ENCODE results near the gene PCDHGA8.
"Not testable (repeated sequence)": the region's sequence is repeated elsewhere in the genome, so short reads cannot be mapped to it uniquely, and the experiment has no call there.

The PCDHGA8 gene

DNA sequence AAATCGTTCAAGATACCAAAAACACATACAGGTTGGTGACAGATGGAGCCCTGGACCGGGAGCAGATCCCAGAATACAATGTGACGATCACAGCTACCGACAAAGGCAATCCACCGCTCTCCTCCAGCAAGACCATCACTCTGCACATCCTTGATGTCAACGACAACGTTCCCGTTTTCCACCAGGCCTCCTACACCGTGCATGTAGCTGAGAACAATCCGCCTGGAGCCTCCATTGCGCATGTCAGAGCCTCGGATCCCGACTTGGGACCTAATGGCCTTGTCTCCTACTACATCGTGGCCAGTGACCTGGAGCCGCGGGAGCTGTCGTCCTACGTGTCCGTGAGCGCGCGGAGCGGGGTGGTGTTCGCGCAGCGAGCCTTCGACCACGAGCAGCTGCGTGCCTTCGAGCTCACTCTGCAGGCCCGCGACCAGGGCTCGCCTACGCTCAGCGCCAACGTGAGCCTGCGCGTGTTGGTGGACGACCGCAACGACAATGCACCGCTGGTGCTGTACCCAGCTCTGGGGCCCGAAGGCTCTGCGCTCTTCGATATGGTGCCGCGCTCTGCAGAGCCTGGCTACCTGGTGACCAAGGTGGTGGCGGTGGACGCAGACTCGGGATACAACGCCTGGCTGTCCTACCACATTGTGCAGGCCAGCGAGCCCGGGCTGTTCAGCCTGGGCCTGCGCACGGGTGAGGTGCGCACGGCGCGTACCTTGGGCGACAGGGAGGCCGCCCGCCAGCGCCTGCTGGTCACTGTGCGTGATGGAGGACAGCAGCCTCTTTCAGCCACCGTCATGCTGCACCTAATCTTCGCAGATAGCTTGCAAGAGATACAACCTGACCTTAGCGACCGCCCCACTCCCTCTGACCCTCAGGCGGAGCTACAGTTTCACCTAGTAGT, 20.6 kb upstream of the PCDHGA8 start:
- no peak for DNase-seq (ENCODE audit: low spot score)

DNA sequence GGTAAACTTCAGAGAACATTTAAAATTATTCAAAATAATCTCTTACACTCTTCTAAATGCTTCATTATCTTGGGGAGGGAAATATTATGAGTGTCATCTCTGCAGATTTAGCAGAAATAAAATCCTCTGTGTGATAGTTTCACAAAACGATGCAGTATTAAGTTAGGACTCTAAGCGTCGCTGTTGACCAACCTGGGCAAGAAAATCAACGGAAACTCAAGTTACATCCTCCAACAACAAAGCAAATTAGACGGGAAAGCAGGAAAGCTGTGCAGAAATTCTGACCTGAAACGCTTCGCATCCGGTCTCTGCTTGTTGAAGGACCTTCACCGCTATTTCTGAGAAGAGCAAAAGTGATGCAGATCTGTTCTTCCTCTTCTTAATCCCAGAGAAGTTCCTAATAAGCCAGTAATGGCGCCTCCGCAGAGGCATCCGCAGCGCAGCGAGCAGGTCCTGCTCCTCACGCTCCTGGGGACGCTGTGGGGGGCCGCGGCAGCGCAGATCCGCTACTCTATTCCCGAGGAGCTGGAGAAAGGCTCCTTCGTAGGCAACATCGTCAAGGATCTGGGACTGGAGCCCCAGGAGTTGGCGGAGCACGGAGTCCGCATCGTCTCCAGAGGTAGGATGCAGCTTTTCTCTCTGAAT, 18.6 kb upstream of the PCDHGA8 start, which contains the start of gene PCDHGA6:
PCDHGA6 (plus strand) TSS at position 219 of the 645 bp plus-strand sequence; CDS start at position 412, 193 bp downstream.
- peak; percentile 8 for DNase-seq (ENCODE audit: low spot score)

- no peak for DNase-seq (ENCODE audit: low spot score)
Observed at GRCh38 chr5:141374627-141375026, 17.8 kb upstream of the PCDHGA8 start.

GRCh38 chr5:141375444-141376155, 16.8 kb upstream of the PCDHGA8 start:
- DNase-seq (ENCODE audit: low spot score): not testable (repeated sequence)

DNA sequence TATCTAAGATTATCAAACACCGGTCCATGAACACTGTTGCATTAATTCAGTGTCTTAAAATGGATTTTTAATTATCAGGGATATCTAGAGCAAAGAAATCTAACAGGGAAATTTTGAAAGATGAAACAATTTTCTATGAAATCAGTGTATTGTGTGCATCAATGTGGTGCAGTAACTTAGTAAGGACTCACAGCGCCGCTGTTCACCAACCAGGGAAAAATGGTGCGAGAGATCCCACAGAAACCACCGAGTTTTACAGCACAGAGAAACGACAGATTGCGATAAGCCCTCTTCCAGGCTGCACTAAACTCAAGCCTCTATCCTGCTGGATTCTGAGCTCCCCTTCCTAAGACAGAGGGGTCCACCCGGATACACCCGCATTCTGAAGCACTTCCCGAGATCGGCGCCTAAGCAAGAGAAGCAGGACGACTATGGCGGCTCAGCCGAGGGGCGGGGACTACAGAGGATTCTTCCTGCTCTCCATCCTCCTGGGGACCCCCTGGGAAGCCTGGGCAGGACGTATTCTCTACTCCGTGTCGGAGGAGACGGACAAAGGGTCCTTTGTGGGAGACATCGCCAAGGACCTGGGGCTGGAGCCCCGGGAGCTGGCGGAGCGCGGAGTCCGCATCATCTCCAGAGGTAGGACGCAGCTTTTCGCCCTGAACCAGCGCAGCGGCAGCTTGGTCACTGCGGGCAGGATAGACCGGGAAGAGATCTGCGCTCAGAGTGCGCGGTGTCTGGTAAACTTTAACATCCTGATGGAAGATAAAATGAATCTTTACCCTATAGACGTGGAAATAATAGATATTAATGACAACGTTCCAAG, 9.8 kb upstream of the PCDHGA8 start, which contains the start of gene PCDHGA7:
PCDHGA7 (plus strand) TSS at position 274 of the 826 bp plus-strand sequence; CDS start at position 432, 158 bp downstream.
- no peak for DNase-seq (ENCODE audit: low spot score)

- DNase-seq (ENCODE audit: low spot score): no peak
Observed at GRCh38 chr5:141383345-141383744, 9.1 kb upstream of the PCDHGA8 start.

DNA sequence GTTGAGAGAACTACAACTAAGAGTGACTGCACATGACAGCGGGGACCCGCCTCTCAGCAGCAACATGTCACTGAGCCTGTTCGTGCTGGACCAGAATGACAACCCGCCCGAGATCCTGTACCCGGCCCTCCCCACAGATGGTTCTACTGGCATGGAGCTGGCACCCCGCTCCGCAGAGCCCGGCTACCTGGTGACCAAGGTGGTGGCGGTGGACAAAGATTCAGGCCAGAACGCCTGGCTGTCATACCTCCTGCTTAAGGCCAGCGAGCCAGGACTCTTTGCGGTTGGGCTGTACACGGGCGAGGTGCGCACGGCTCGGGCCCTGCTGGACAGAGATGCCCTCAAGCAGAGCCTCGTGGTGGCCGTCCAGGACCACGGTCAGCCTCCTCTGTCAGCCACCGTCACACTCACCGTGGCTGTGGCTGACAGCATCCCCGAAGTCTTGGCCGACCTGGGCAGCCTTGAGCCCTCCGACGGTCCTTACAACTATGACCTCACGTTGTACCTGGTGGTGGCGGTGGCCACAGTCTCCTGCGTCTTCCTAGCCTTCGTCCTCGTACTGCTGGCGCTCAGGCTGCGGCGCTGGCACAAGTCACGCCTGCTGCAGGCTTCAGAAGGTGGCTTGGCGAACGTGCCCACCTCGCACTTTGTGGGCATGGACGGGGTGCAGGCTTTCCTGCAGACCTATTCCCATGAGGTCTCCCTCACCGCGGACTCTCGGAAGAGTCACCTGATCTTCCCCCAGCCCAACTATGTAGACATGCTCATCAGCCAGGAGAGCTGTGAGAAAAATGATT, 7.8 kb upstream of the PCDHGA8 start:
- DNase-seq (ENCODE audit: low spot score): no peak

DNA sequence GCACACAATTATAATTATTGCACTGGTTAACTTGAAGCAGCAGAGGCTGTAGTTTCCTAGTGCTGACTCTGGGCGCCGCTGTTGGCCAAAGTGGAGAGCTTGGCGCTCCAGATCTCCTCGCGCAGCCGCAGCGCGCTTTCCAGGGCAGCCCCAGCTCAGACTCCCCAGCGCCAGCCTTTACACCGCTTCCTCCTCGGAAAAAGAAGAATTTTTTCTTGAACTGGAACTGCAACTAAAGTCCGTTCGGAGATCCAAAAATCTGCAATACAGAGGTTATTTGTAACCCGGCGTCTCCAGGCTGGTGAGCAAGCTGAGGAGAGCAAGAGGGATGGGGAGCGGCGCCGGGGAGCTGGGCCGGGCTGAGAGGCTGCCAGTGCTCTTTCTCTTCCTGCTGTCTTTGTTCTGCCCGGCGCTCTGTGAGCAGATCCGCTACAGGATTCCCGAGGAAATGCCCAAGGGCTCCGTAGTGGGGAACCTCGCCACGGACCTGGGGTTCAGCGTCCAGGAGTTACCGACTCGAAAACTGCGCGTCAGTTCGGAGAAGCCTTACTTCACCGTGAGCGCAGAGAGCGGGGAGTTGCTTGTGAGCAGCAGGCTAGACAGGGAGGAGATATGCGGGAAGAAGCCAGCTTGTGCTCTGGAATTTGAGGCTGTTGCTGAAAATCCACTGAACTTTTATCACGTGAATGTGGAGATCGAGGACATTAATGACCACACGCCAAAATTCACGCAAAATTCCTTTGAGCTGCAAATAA, 4.7 kb upstream of the PCDHGA8 start, which contains the start of gene PCDHGB4:
PCDHGB4 (plus strand) TSS at position 142 of the 755 bp plus-strand sequence; CDS start at position 329, 187 bp downstream.
- peak; percentile 22 for DNase-seq (ENCODE audit: low spot score)

GRCh38 chr5:141388661-141389060, 3.8 kb upstream of the PCDHGA8 start:
- DNase-seq (ENCODE audit: low spot score): no peak

DNA sequence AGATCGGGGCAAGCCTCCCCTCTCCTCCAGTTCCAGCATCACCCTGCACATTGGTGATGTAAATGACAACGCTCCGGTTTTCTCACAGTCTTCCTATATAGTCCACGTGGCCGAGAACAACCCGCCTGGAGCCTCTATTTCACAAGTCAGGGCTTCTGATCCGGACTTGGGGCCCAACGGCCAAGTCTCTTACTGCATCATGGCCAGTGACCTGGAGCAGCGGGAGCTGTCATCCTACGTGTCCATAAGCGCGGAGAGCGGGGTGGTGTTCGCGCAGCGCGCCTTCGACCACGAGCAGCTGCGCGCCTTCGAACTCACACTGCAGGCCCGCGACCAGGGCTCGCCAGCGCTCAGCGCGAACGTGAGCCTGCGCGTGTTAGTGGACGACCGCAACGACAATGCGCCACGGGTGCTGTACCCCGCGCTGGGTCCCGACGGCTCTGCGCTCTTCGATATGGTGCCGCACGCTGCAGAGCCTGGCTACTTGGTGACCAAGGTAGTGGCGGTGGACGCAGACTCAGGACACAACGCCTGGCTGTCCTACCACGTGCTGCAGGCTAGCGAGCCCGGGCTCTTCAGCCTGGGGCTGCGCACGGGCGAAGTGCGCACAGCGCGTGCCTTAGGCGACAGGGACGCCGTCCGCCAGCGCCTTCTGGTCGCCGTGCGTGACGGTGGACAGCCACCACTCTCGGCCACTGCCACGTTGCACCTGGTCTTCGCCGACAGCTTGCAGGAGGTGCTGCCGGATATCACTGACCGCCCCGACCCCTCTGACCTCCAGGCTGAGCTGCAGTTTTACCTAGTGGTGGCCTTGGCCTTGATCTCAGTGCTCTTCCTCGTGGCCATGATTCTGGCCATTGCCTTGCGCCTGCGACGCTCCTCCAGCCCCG, 3.0 kb upstream of the PCDHGA8 start:
- DNase-seq (ENCODE audit: low spot score): no peak

- DNase-seq (ENCODE audit: low spot score): no peak
Observed at GRCh38 chr5:141393267-141393666, 834 bp downstream of the PCDHGA8 start.

GRCh38 chr5:141394401-141395187, 2.2 kb downstream of the PCDHGA8 start:
- not testable (repeated sequence) for DNase-seq (ENCODE audit: low spot score)

DNA sequence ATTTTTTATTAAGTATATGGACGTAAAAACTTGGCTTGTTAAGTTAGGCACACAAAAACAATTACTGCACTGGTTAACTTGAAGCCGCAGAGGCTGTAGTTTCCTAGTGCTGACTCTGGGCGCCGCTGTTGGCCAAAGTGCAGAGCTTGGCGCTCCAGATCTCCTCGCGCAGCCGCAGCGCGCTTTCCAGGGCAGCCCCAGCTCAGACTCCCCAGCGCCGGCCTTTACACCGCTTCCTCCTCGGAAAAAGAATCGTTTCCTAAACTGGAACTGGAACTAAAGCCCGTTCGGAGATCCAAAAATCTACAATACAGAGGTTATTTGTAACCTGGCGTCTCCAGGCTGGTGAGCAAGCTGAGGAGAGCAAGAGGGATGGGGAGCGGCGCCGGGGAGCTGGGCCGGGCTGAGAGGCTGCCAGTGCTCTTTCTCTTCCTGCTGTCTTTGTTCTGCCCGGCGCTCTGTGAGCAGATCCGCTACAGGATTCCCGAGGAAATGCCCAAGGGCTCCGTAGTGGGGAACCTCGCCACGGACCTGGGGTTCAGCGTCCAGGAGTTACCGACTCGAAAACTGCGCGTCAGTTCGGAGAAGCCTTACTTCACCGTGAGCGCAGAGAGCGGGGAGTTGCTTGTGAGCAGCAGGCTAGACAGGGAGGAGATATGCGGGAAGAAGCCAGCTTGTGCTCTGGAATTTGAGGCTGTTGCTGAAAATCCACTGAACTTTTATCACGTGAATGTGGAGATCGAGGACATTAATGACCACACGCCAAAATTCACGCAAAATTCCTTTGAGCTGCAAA, 5.5 kb downstream of the PCDHGA8 start, which contains the start of gene PCDHGB5:
PCDHGB5 (plus strand) TSS at position 192 of the 796 bp plus-strand sequence; CDS start at position 373, 181 bp downstream.
- DNase-seq (ENCODE audit: low spot score): peak; percentile 35

- no peak for DNase-seq (ENCODE audit: low spot score)
Observed at GRCh38 chr5:141398608-141399007, 6.2 kb downstream of the PCDHGA8 start.

- no peak for DNase-seq (ENCODE audit: low spot score)
Observed at GRCh38 chr5:141399555-141400258, 7.3 kb downstream of the PCDHGA8 start.

DNA sequence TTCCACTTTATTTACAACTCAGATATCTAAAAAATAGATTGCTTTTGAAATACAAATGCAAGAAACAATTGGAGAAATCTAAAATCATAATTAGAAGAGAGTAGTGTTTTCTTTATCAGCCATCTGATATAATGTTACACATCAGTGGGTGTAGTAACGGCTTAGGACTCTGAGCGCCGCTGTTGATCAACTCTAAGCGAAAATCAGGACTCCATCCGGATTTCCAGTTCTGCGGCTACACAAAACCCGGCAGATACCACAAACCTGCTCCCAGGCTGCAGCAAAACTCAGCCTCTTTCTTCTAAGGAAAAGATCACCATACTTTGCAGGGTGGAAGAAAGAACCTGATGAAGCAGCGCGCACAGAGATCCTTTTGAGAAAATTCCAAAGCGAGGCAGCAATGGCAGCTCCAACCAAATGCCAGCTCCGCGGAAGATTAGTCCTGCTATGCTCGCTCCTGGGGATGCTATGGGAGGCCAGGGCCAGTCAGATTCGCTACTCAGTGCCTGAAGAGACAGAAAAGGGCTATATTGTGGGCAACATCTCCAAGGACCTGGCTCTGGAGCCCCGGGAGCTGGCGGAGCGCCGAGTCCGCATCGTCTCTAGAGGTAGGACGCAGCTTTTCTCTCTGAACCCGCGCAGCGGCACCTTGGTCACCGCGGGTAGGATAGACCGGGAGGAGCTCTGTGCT, 10.3 kb downstream of the PCDHGA8 start, which contains the start of gene PCDHGA9:
PCDHGA9 (plus strand) TSS at position 226 of the 691 bp plus-strand sequence; CDS start at position 401, 175 bp downstream.
- no peak for DNase-seq (ENCODE audit: low spot score)
